HEK293T (cell line): ENCODE measurements around the gene CELF4.

Source experiments
- CTBP1 ChIP-seq: fragments of 450-650 bp; IDR thresholded peaks from 2 replicates; pipeline ENCODE4 v1.6.1; 2016; ENCODE audit warnings: borderline replicate concordance
- ELF4 ChIP-seq: fragments of 450-650 bp; IDR thresholded peaks from 2 replicates; pipeline ENCODE4 v1.6.1; 2017; ENCODE audit warnings: antibody characterized with exemption
- FOXK2 ChIP-seq: fragments of 450-650 bp; IDR thresholded peaks from 2 replicates; pipeline ENCODE4 v1.6.1; 2016; ENCODE audit warnings: mild to moderate bottlenecking
- FOXM1 ChIP-seq: fragments of 450-650 bp; IDR thresholded peaks from 2 replicates; pipeline ENCODE4 v1.6.1; 2017; ENCODE audit warnings: mild to moderate bottlenecking, borderline replicate concordance
- HDGF ChIP-seq: fragments of 450-650 bp; IDR thresholded peaks from 2 replicates; pipeline ENCODE4 v1.6.1; 2017; ENCODE audit warnings: antibody characterized with exemption, borderline replicate concordance
- LEF1 ChIP-seq: fragments of 450-650 bp; IDR thresholded peaks from 2 replicates; pipeline ENCODE4 v1.6.1; 2017; ENCODE audit warnings: mild to moderate bottlenecking, borderline replicate concordance
- SP1 ChIP-seq: fragments of 450-650 bp; IDR thresholded peaks from 2 replicates; pipeline ENCODE4 v1.6.1; 2017
- SUZ12 ChIP-seq: fragments of 450-650 bp; IDR thresholded peaks from 2 replicates; pipeline ENCODE4 v1.6.1; 2016; ENCODE audit warnings: mild to moderate bottlenecking
- ZNF384 ChIP-seq: fragments of 450-650 bp; IDR thresholded peaks from 2 replicates; pipeline ENCODE4 v1.6.1; 2016

DNA sequence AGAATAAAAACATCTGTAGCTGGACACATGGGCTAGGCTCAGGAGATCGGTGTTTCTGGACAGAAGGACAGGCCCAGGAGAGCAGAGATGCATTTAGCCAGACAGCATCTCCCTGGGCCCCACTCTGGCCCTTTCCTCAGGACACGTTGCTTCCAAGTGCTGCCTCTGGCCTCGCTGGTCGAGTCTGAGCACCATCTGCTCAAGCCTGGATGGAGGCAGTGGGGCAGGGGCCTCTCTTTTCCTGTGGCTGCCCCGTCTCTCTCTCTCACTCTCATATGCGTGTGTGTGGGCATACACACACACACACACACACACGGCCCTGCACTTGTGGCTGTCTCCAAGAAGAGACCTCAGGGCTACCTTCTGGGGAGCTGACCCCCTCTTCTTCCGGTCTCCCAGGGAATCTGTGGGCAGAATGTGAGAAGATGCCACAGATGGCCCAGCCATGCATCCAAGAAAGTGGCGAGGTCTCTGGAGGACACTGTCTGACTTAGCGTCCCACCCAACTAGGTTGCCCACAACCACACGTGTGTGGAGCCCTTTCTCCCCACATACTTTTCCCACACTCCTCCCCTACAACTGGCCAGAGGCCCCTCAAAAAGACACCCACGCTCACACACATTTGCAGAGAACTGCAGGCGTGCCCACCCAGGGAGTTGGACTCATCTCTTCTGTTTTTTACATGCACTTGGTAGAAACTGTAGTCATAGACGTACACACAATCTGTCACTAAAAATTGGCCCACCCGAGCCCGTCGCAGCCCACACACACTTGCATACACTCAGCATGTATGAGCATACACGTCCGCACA is 19.9 kb downstream of the CELF4 start:
- TF ChIP-seq ELF4 (no peak), FOXM1 (no peak), SUZ12 (no peak), FOXK2 (no peak), SP1 (no peak), LEF1 (no peak), CTBP1 (no peak), ZNF384 (no peak), HDGF (no peak)
